Activated B cell treated with CpG ODN at 0.5 μM for 24 hours (primary cell): ENCODE results near the gene TXNL4A. TPM values are rescaled to one million over a fixed set of nuclear protein-coding genes. Genes with fewer than 3 reads are reported as not detected.
A peak's percentile ranks its signal among the peaks of the same experiment; 100 is the strongest.

Experiments used
- ATAC-seq: fragments of 200-7000 bp; cut with Tn5 transposase; one replicate; pipeline ENCODE4 v1.10.0; 2021; ENCODE audit warnings: low read depth, mild to moderate bottlenecking, moderate library complexity
- CTCF ChIA-PET: fragments of 350-600 bp; sonication (Branson Sonifier 250); formaldehyde crosslinking; loops from one replicate; lab custom pipeline; 2021; ENCODE audit warnings: antibody characterized with exemption; lab: Charles Lee
- POLR2A ChIA-PET: fragments of 350-600 bp; sonication (Branson Sonifier 250); formaldehyde crosslinking; loops from one replicate; lab custom pipeline; 2021; ENCODE audit warnings: antibody characterized with exemption; lab: Charles Lee
- DNase-seq: peaks from one replicate; pipeline ENCODE4 v3.0.0; 2022
- H3K27ac Mint-ChIP-seq: one replicate; pipeline ENCODE4 v1.8.0; 2020; ENCODE audit warnings: mixed read lengths
- H3K27me3 Mint-ChIP-seq: one replicate; pipeline ENCODE4 v1.8.0; 2021; ENCODE audit warnings: mixed read lengths
- H3K36me3 Mint-ChIP-seq: one replicate; pipeline ENCODE4 v1.8.0; 2021; ENCODE audit warnings: low read depth, mixed read lengths
- H3K4me1 Mint-ChIP-seq: one replicate; pipeline ENCODE4 v1.8.0; 2021; ENCODE audit warnings: mixed read lengths
- H3K4me3 Mint-ChIP-seq: one replicate; pipeline ENCODE4 v1.8.0; 2020; ENCODE audit warnings: mild to moderate bottlenecking, mixed read lengths
- H3K9me3 Mint-ChIP-seq: one replicate; pipeline ENCODE4 v1.8.0; 2020; ENCODE audit warnings: mixed read lengths
- CTCF ChIP-seq: fragments of 200-600 bp; IDR thresholded peaks from one replicate; pipeline ENCODE4 v1.8.0; 2022; ENCODE audit warnings: antibody characterized with exemption, mild to moderate bottlenecking
- intact Hi-C: fragments of 100-400 bp; cut with micrococcal nuclease; formaldehyde crosslinking; loops from one replicate; pipeline ENCODE4 v1.15.1; 2024
- total RNA-seq: library from RNA; stranded (reverse); gene quantifications from 2 replicates; pipeline ENCODE4 v1.2.3, GENCODE V29; 2022

Gene TXNL4A
- total RNA-seq, 1 donor from 2014 or later: 94.7 TPM

GRCh38 chr18:79928563-79928960 lies 59.8 kb downstream of the TXNL4A start:
- Mint-ChIP-seq H3K27ac (no peak overlapping the region), H3K4me1 (no peaks in the 10 kb centered on the region), H3K27me3 (no peaks in the 10 kb centered on the region), H3K4me3 (no peak overlapping the region), H3K9me3 (peaks cover 38% of the 10 kb centered on the region), H3K36me3 (peaks cover 89% of the 10 kb centered on the region)
- POLR2A ChIA-PET: no interaction called here
- no peak for TF ChIP-seq CTCF
- ATAC-seq (no peak), DNase-seq (no peak)
- intact Hi-C loops: no loop called here
- CTCF ChIA-PET: no interaction called here

- DNase-seq: no peak
- Mint-ChIP-seq H3K27me3 (no peaks in the 10 kb centered on the region), H3K9me3 (peaks cover 31% of the 10 kb centered on the region), H3K27ac (no peak overlapping the region), H3K36me3 (peaks cover 87% of the 10 kb centered on the region), H3K4me3 (no peak overlapping the region), H3K4me1 (no peaks in the 10 kb centered on the region)
- TF ChIP-seq CTCF: no peak
- no peak for ATAC-seq
- POLR2A ChIA-PET: no interaction called here
- CTCF ChIA-PET: no interaction called here
- intact Hi-C loops: no loop called here
These were observed 60.5 kb downstream of the TXNL4A start for GRCh38 chr18:79927607-79928562.

DNA sequence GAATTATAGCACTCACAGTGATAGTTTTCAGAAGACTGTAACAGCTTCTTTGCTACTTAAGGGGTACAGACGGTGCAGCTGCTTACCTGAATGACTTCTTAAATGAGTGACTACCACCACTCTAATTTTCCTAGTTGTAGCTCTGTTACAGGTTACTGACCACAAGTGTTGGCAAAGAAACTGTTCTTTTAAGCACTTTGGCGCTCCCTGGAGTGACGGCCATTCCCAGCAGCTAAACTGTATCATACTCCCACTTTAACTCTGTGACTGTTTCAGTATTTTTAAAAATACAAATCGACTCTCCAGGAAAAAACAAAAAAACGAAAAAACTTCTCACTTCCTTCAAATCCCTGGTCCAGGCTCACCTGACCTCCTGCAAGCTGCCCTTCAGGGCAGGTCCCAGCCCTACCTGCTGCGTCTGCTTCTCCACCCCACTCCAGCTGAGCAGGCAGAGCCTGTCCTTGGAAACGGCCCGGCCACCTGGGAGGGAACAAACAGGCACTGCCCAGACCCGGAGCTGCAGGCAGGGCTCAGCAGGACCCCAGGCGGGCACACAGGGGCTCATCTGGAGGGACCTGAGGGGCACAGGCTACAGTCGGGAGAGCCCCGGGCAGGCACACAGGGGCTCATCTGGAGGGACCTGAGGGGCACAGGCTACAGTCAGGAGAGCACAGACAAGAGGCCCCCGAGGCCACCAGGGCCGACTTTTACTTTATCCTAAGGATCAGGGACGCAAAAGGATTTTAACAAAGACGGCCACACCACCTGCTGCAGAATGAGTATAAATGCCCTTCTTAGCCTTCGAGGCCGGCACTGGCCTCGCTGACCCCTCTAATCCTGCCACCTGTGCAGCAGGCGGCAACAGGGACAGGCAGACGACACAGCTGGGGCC lies 61.4 kb downstream of the TXNL4A start:
- Mint-ChIP-seq H3K4me3 (no peak overlapping the region), H3K27ac (no peak overlapping the region)

GRCh38 chr18:79926306-79926705 lies 62.1 kb downstream of the TXNL4A start:
- ATAC-seq (no peak), DNase-seq (peak; percentile 12)
- TF ChIP-seq CTCF: no peak
- ChIA-PET CTCF (no interaction called here), POLR2A (no interaction called here)
- Mint-ChIP-seq H3K9me3 (peaks cover 20% of the 10 kb centered on the region), H3K4me1 (no peaks in the 10 kb centered on the region), H3K27ac (no peak overlapping the region), H3K4me3 (no peak overlapping the region), H3K36me3 (peaks cover 80% of the 10 kb centered on the region), H3K27me3 (no peaks in the 10 kb centered on the region)
- intact Hi-C loops: no loop called here

More for the DNA sequence above, 61.4 kb downstream of the TXNL4A start:
- no peaks in the 10 kb centered on the region for H3K27me3 Mint-ChIP-seq
- peaks cover 22% of the 10 kb centered on the region for H3K9me3 Mint-ChIP-seq
- intact Hi-C loops: no loop called here
- ATAC-seq: no peak
- no peak for TF ChIP-seq CTCF
- H3K4me1 Mint-ChIP-seq: no peaks in the 10 kb centered on the region
- CTCF ChIA-PET: no interaction called here
- DNase-seq: peak; percentile 12
- H3K36me3 Mint-ChIP-seq: peaks cover 83% of the 10 kb centered on the region
- POLR2A ChIA-PET: no interaction called here
